MM.1S (cell line): ENCODE results near the gene TUBG2.
"Not testable (repeated sequence)": the region's sequence is repeated elsewhere in the genome, so short reads cannot be mapped to it uniquely, and the experiment has no call there.

ENCODE experiments used
- DNase-seq: peaks from one replicate; pipeline ENCODE4 v3.0.0-alpha.2; 2015
- H2AFZ ChIP-seq: fragments of 300-600 bp; sonication (generic); 2 replicates; pipeline ENCODE4 v1.6.0; 2016; ENCODE audit warnings: antibody characterized with exemption, low read length
- H3F3A ChIP-seq: fragments of 300-600 bp; sonication (generic); 2 replicates; pipeline ENCODE4 v1.6.1; 2016; ENCODE audit warnings: mild to moderate bottlenecking, antibody characterized with exemption, low read length, moderate library complexity, mixed read lengths; ENCODE audit not compliant: insufficient read depth
- H3K27ac ChIP-seq: fragments of 300-600 bp; sonication (generic); 2 replicates; pipeline ENCODE4 v1.5.1; 2016; ENCODE audit warnings: mild to moderate bottlenecking, low read length
- H3K27me3 ChIP-seq: fragments of 300-600 bp; sonication (generic); replicated peaks from 2 replicates; pipeline ENCODE4 v1.6.0; 2016; ENCODE audit warnings: low read length; ENCODE audit not compliant: insufficient read depth
- H3K36me3 ChIP-seq: fragments of 300-600 bp; sonication (generic); replicated peaks from 2 replicates; pipeline ENCODE4 v1.6.1; 2016; ENCODE audit warnings: mild to moderate bottlenecking, low read length, mixed read lengths; ENCODE audit not compliant: insufficient read depth
- H3K4me1 ChIP-seq: fragments of 300-600 bp; sonication (generic); 2 replicates; pipeline ENCODE4 v1.6.1; 2016; ENCODE audit warnings: low read length, mixed read lengths
- H3K4me2 ChIP-seq: fragments of 300-600 bp; sonication (generic); 2 replicates; pipeline ENCODE4 v1.6.0; 2016; ENCODE audit warnings: low read depth, low read length
- H3K4me3 ChIP-seq: fragments of 300-600 bp; sonication (generic); 2 replicates; pipeline ENCODE4 v1.5.1; 2016; ENCODE audit warnings: low read length, mixed read lengths
- H3K79me2 ChIP-seq: fragments of 300-600 bp; sonication (generic); 2 replicates; pipeline ENCODE4 v1.6.1; 2016; ENCODE audit warnings: mixed run types, low read length, mixed read lengths
- H3K9ac ChIP-seq: fragments of 300-600 bp; sonication (generic); 2 replicates; pipeline ENCODE4 v1.6.1; 2016; ENCODE audit warnings: low read length, mixed read lengths
- H3K9me2 ChIP-seq: fragments of 300-600 bp; sonication (generic); replicated peaks from 2 replicates; pipeline ENCODE4 v1.6.1; 2016; ENCODE audit warnings: mild to moderate bottlenecking, low read length, mixed read lengths; ENCODE audit not compliant: insufficient read depth
- H3K9me3 ChIP-seq: fragments of 300-600 bp; sonication (generic); replicated peaks from 2 replicates; pipeline ENCODE4 v1.6.1; 2016; ENCODE audit warnings: mild to moderate bottlenecking, low read length, mixed read lengths; ENCODE audit not compliant: insufficient read depth
- H4K20me1 ChIP-seq: fragments of 300-600 bp; sonication (generic); 2 replicates; pipeline ENCODE4 v1.6.1; 2016; ENCODE audit warnings: mild to moderate bottlenecking, low read length, moderate library complexity, mixed read lengths; ENCODE audit not compliant: insufficient read depth
- EZH2 ChIP-seq: fragments of 300-600 bp; sonication (generic); optimal IDR thresholded peaks from 2 replicates; pipeline ENCODE3; 2017; ENCODE audit warnings: low read depth, mild to moderate bottlenecking, antibody characterized with exemption, low read length, mixed read lengths
- EZH2phosphoT487 ChIP-seq: fragments of 300-600 bp; sonication (generic); IDR thresholded peaks from 2 replicates; pipeline ENCODE4 v1.6.1; 2018; ENCODE audit warnings: antibody characterized with exemption, low read length
- TF ChIP-seq, protein P1 (sequence below): fragments of 300-600 bp; sonication (generic); IDR thresholded peaks from 2 replicates; pipeline ENCODE4 v1.5.1; 2016; ENCODE audit warnings: antibody characterized with exemption, low read length, mixed read lengths

TUBG2 gene

DNA sequence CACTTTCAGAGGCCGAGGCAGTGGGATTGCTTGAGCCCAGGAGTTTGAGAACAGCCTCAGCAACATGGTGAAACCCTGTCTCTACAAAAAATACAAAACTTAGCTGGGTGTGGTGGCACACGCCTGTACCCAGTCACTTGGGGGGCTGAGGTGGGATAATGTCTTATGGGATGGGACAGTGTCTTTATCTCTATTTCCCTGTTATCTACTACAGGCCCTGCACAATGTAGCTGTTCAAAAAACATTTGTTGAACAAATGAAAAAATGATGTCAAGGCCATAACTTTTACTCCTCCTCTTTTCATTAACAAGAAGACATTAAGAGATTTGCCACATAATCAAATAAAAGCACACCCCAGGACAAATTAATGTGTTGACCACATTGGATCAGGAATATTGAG lies 35.8 kb upstream of the TUBG2 start:
- Histone ChIP-seq H3K9me2 (no peaks in the 10 kb centered on the region), H3K36me3 (no peaks in the 10 kb centered on the region), H3K27ac (no peak overlapping the region), H3K9ac (no peak overlapping the region), H4K20me1 (no peaks in the 10 kb centered on the region), H3K4me2 (no peak overlapping the region), H3K4me3 (no peak overlapping the region), H3K79me2 (no peaks in the 10 kb centered on the region), H3K4me1 (peaks cover 13% of the 10 kb centered on the region), H3F3A (peaks cover 11% of the 10 kb centered on the region), H2AFZ (no peak overlapping the region), H3K9me3 (no peaks in the 10 kb centered on the region), H3K27me3 (no peaks in the 10 kb centered on the region)
- TF ChIP-seq, protein P1, sequence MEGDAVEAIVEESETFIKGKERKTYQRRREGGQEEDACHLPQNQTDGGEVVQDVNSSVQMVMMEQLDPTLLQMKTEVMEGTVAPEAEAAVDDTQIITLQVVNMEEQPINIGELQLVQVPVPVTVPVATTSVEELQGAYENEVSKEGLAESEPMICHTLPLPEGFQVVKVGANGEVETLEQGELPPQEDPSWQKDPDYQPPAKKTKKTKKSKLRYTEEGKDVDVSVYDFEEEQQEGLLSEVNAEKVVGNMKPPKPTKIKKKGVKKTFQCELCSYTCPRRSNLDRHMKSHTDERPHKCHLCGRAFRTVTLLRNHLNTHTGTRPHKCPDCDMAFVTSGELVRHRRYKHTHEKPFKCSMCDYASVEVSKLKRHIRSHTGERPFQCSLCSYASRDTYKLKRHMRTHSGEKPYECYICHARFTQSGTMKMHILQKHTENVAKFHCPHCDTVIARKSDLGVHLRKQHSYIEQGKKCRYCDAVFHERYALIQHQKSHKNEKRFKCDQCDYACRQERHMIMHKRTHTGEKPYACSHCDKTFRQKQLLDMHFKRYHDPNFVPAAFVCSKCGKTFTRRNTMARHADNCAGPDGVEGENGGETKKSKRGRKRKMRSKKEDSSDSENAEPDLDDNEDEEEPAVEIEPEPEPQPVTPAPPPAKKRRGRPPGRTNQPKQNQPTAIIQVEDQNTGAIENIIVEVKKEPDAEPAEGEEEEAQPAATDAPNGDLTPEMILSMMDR, result no peak
- no peak for TF ChIP-seq EZH2phosphoT487
- TF ChIP-seq EZH2, result no peak
- DNase-seq, result no peak

DNA sequence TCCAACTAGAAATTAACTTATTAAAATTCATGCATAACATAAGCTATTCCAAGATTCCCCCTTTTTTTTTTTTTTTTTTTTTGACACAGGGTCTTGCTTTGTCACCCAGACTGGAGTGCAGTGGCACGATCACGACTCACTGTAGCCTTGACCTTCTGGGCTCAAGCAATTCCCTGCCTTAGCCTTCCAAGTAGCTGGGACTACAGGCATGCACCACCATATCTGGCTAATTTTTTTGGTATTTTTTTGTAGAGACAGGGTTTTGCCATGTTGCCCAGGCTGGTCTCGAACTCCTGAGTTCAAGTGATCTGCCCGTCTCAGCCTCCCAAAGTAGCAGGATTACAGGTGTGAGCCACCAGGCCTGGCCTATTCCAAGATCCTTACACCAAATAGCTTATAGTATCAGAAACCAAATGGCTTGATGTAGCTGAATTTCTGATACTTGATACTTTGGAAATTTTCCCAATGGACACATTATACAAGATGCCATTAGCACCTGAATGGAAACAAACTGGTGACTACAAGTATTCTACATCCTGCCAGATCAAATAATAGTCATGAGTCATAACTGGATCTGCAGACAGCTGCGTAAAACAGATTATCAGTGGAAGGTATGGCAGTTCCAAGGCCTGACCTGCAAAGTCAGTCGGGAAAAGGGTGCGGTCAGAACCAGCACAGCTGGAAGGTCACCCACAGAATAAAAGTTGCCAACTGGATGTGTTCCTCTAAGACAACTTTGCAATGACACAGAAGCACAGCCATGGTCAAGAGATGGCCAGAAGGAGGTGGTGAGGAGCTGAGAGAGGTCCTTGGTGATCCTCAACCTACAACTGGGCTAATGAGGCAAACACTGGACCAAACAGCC lies 35.1 kb upstream of the TUBG2 start:
- no peak overlapping the region for H3K4me2 ChIP-seq
- TF ChIP-seq EZH2phosphoT487, result no peak
- no peak for TF ChIP-seq EZH2
- TF ChIP-seq, protein P1, result no peak
- DNase-seq, result no peak
- H3K36me3 ChIP-seq, result no peaks in the 10 kb centered on the region
- peaks cover 12% of the 10 kb centered on the region for H3K4me1 ChIP-seq
- no peak overlapping the region for H3K4me3 ChIP-seq
- no peaks in the 10 kb centered on the region for H3K27me3 ChIP-seq
- H3F3A ChIP-seq, result peaks cover 4% of the 10 kb centered on the region
- no peaks in the 10 kb centered on the region for H3K9me2 ChIP-seq
- H3K9me3 ChIP-seq, result no peaks in the 10 kb centered on the region
- H4K20me1 ChIP-seq, result no peaks in the 10 kb centered on the region
- H3K9ac ChIP-seq, result no peak overlapping the region
- H3K79me2 ChIP-seq, result no peaks in the 10 kb centered on the region
- no peak overlapping the region for H3K27ac ChIP-seq
- H2AFZ ChIP-seq, result no peak overlapping the region

DNA sequence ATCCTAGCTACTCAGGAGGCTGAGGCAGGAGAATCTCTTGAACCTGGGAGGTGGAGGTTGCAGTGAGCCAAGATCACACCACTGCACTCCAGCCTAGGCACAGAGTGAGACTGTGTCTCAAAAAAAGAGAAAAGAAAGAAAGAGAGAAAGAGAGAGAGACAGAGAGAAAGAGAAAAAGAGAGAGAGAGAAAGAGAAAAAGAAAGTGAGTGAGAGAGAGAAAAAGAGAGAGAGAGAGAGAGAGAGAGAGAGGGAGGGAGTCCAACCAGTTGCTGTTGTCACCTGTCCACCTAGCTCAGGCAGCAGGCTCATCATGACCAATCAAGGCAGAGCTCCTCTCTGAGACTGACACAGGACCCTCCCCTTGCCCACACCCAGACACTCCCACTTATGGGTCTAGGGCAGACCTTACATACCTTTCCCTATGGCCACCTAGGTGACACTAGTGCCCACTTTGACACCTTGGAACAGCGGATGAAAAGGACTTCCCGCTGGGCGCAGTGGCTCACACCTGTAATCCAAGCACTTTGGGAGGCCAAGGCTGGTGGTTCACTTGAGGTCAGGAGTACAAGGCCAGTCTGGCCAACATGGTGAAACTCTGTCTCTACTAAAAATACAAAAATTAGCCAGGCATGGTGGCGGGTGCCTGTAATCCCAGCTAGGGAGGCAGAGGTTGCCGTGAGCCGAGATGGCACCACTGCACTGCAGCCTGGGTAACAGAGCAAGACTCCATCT lies 31.9 kb upstream of the TUBG2 start:
- not testable (repeated sequence) for H3K27me3 ChIP-seq, DNase-seq, H4K20me1 ChIP-seq, H3K9me3 ChIP-seq, H3F3A ChIP-seq, H3K4me1 ChIP-seq, H3K79me2 ChIP-seq, H3K4me3 ChIP-seq, H2AFZ ChIP-seq, H3K9ac ChIP-seq, H3K36me3 ChIP-seq, H3K4me2 ChIP-seq, H3K27ac ChIP-seq, H3K9me2 ChIP-seq
